22Rv1 (cell line): ENCODE data around the gene SNRNP48.

ENCODE experiments used
- ZFX ChIP-seq: fragments of 450-650 bp; IDR thresholded peaks from 2 replicates; pipeline ENCODE4 v1.6.1; 2017; ENCODE audit warnings: antibody characterized with exemption, borderline replicate concordance
- TF ChIP-seq, protein P1 (sequence below): fragments of 450-650 bp; IDR thresholded peaks from 2 replicates; pipeline ENCODE4 v1.5.1; 2017; ENCODE audit warnings: mild to moderate bottlenecking

GRCh38 chr6:7632501-7633290, 42.7 kb downstream of the SNRNP48 start:
- TF ChIP-seq, protein P1, sequence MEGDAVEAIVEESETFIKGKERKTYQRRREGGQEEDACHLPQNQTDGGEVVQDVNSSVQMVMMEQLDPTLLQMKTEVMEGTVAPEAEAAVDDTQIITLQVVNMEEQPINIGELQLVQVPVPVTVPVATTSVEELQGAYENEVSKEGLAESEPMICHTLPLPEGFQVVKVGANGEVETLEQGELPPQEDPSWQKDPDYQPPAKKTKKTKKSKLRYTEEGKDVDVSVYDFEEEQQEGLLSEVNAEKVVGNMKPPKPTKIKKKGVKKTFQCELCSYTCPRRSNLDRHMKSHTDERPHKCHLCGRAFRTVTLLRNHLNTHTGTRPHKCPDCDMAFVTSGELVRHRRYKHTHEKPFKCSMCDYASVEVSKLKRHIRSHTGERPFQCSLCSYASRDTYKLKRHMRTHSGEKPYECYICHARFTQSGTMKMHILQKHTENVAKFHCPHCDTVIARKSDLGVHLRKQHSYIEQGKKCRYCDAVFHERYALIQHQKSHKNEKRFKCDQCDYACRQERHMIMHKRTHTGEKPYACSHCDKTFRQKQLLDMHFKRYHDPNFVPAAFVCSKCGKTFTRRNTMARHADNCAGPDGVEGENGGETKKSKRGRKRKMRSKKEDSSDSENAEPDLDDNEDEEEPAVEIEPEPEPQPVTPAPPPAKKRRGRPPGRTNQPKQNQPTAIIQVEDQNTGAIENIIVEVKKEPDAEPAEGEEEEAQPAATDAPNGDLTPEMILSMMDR = no peak
- no peak for TF ChIP-seq ZFX
